A549 (cell line): ENCODE data around the gene MACF1. TPM values are rescaled to one million over a fixed set of nuclear protein-coding genes. Genes with fewer than 3 reads are reported as not detected.

Experiments used
- ATAC-seq, 2 experiments: fragments of 200-7000 bp in 1 of 2; fragments of >200 bp in 1 of 2; cut with Nextera tagmentation in 1 of 2; cut with Tn5 transposase in 1 of 2; 3 replicates each; pipeline versions ENCODE4 v1.8.0 to v1.9.1; 2018 to 2020; ENCODE audit warnings: mild to moderate bottlenecking in 1 of 2, moderate library complexity in 1 of 2
- CTCF ChIA-PET: fragments of 300-600 bp; sonication (Branson Sonifier 250); formaldehyde crosslinking; extraction: SDS; loops from one replicate; lab custom pipeline; 2021; ENCODE audit warnings: antibody characterized with exemption, inconsistent platforms; lab: Yijun Ruan, JAX
- POLR2A ChIA-PET: fragments of 350-600 bp; formaldehyde crosslinking; extraction: SDS; loops from one replicate; lab custom pipeline; 2021; ENCODE audit warnings: antibody characterized with exemption, inconsistent platforms; lab: Yijun Ruan, JAX
- DNase-seq, 2 experiments: peaks; one replicate each; pipeline versions ENCODE4 v3.0.0 to v3.0.0-alpha.2; 2011 to 2016; ENCODE audit warnings: low read depth in 1 of 2, low spot score in 1 of 2
- FAIRE-seq: peaks from 2 replicates; lab custom pipeline; 2011; peaks lifted over from hg19 to GRCh38; lab: Jason Lieb, UNC
- H3K27ac ChIP-seq, 2 experiments: fragments of >200 bp; sonication (Bioruptor Twin); formaldehyde crosslinking; 3 replicates each; pipeline ENCODE4 v1.5.1; 2016 to 2017
- H3K4me1 ChIP-seq: fragments of >200 bp; sonication (Bioruptor Twin); formaldehyde crosslinking; 3 replicates; pipeline ENCODE4 v1.6.1; 2016
- H3K4me2 ChIP-seq: fragments of >200 bp; sonication (Bioruptor Twin); formaldehyde crosslinking; 3 replicates; pipeline ENCODE4 v1.6.1; 2016
- H3K4me3 ChIP-seq: fragments of >200 bp; sonication (Bioruptor Twin); formaldehyde crosslinking; 3 replicates; pipeline ENCODE4 v1.5.1; 2016
- H3K9me3 ChIP-seq: fragments of >200 bp; sonication (Bioruptor Twin); formaldehyde crosslinking; 3 replicates; pipeline ENCODE4 v1.6.1; 2016
- CBX2 ChIP-seq: fragments of 200-600 bp; sonication (generic); IDR thresholded peaks from 2 replicates; pipeline ENCODE4 v1.6.1; 2016; ENCODE audit warnings: low read depth, mild to moderate bottlenecking, borderline replicate concordance
- CEBPB ChIP-seq, 2 experiments: fragments of >200 bp in 1 of 2; sonication (Bioruptor Twin) in 1 of 2; formaldehyde crosslinking in 1 of 2; IDR thresholded peaks; 2 replicates each; pipeline ENCODE4 v1.6.1; 2012 to 2016
- CHD4 ChIP-seq: fragments of 200-600 bp; sonication (generic); IDR thresholded peaks from 2 replicates; pipeline ENCODE4 v1.6.1; 2016; ENCODE audit warnings: antibody characterized with exemption, mild to moderate bottlenecking, borderline replicate concordance
- EHF ChIP-seq: fragments of 250-450 bp; sonication (Bioruptor Pico); IDR thresholded peaks from 2 replicates; pipeline ENCODE4 v1.5.0; 2020; ENCODE audit warnings: mild to moderate bottlenecking
- EHMT2 ChIP-seq: fragments of 200-600 bp; sonication (generic); IDR thresholded peaks from 2 replicates; pipeline ENCODE4 v1.6.1; 2016; ENCODE audit warnings: antibody characterized with exemption, low read depth, mild to moderate bottlenecking, moderate library complexity
- EP300 ChIP-seq, 2 experiments: fragments of >200 bp; sonication (Bioruptor Twin); formaldehyde crosslinking; IDR thresholded peaks; 2 replicates in 1 of 2; 3 replicates in 1 of 2; pipeline ENCODE4 v1.6.1; 2016 to 2017
- ESRRA ChIP-seq: fragments of 150-350 bp; IDR thresholded peaks from 2 replicates; pipeline ENCODE4 v1.6.1; 2014; ENCODE audit warnings: mild to moderate bottlenecking, low read length, borderline replicate concordance
- FOXS1 ChIP-seq: fragments of 250-450 bp; sonication (Bioruptor Pico); IDR thresholded peaks from 2 replicates; pipeline ENCODE4 v1.5.0; 2020; ENCODE audit warnings: mild to moderate bottlenecking, moderate library complexity
- GATA3 ChIP-seq: IDR thresholded peaks from 2 replicates; pipeline ENCODE4 v1.6.1; 2012; ENCODE audit warnings: borderline replicate concordance
- HEYL ChIP-seq: fragments of 250-450 bp; sonication (Bioruptor Pico); IDR thresholded peaks from 2 replicates; pipeline ENCODE4 v1.8.0; 2021; ENCODE audit warnings: mild to moderate bottlenecking, moderate library complexity
- HOXA7 ChIP-seq: fragments of 250-450 bp; sonication (Bioruptor Pico); IDR thresholded peaks from 2 replicates; pipeline ENCODE4 v1.5.0; 2020; ENCODE audit warnings: mild to moderate bottlenecking, moderate library complexity
- HOXB13 ChIP-seq: fragments of 250-450 bp; sonication (Bioruptor Pico); IDR thresholded peaks from 2 replicates; pipeline ENCODE4 v1.5.0; 2020; ENCODE audit warnings: low read depth, mild to moderate bottlenecking, moderate library complexity
- JUNB ChIP-seq: fragments of >200 bp; sonication (Bioruptor Twin); formaldehyde crosslinking; IDR thresholded peaks from 2 replicates; pipeline ENCODE4 v1.6.1; 2016
- MAFK ChIP-seq: fragments of 450-650 bp; IDR thresholded peaks from 2 replicates; pipeline ENCODE4 v1.6.1; 2014; ENCODE audit not compliant: partially characterized antibody
- MYC ChIP-seq: IDR thresholded peaks from 2 replicates; pipeline ENCODE4 v1.6.1; 2012; ENCODE audit warnings: mild to moderate bottlenecking, inconsistent platforms, low read length, improper control_type of control experiment, borderline replicate concordance
- NFE2L2 ChIP-seq: fragments of 150-350 bp; conservative IDR thresholded peaks from 2 replicates; pipeline ENCODE4 v1.6.1; 2014; ENCODE audit warnings: low read length
- POLR2AphosphoS2 ChIP-seq: conservative IDR thresholded peaks from 2 replicates; pipeline ENCODE4 v1.6.1; 2012; ENCODE audit warnings: low read length, improper control_type of control experiment, inconsistent platforms
- RFX5 ChIP-seq: fragments of 450-650 bp; IDR thresholded peaks from 2 replicates; pipeline ENCODE4 v1.7.1; 2014; ENCODE audit warnings: antibody characterized with exemption, mild to moderate bottlenecking, moderate library complexity
- SMC3 ChIP-seq: fragments of >200 bp; sonication (Bioruptor Twin); formaldehyde crosslinking; IDR thresholded peaks from 3 replicates; pipeline ENCODE4 v1.6.1; 2018; ENCODE audit warnings: inconsistent platforms
- SREBF2 ChIP-seq: fragments of 450-650 bp; IDR thresholded peaks from 2 replicates; pipeline ENCODE4 v1.6.1; 2014; ENCODE audit warnings: mild to moderate bottlenecking, moderate library complexity
- ZC3H11A ChIP-seq: fragments of 450-650 bp; IDR thresholded peaks from 2 replicates; pipeline ENCODE4 v1.6.1; 2014; ENCODE audit warnings: antibody characterized with exemption, mild to moderate bottlenecking
- WGBS: methylation state at CpG from one replicate; pipeline ENCODE4 v1.1.6; 2017; ENCODE audit errors: missing lambda C conversion rate; 5-methylcytosine and 5-hydroxymethylcytosine counted together
- polyA plus RNA-seq, 4 experiments: library from polyadenylated mRNA; depleted of rRNA in 3 of 4; stranded (reverse); fragments of >200 nt; fragmentation: RNase III in 1 of 4; extraction: RNeasy Plus Mini Kit Qiagen cat#74134 plus additional on column Dnase treatment in 1 of 4; gene quantifications; 2 replicates in 3 of 4; 3 replicates in 1 of 4; pipeline ENCODE4 v1.2.3, GENCODE V29; 2011 to 2017
- TF ChIP-seq, protein P1 (sequence below): IDR thresholded peaks from 2 replicates; pipeline ENCODE4 v1.6.1; 2012
- TF ChIP-seq, protein P2 (sequence below): IDR thresholded peaks from 2 replicates; pipeline ENCODE4 v1.6.1; 2012
- TF ChIP-seq, protein P3 (sequence below): fragments of 150-350 bp; IDR thresholded peaks from 2 replicates; pipeline ENCODE4 v1.6.1; 2014; ENCODE audit warnings: low read depth, mild to moderate bottlenecking, low read length

Gene MACF1
- polyA plus RNA-seq, 2 of the 4 experiments (the other 2 are of a cell fraction): 45.7 to 64.2 TPM

DNA sequence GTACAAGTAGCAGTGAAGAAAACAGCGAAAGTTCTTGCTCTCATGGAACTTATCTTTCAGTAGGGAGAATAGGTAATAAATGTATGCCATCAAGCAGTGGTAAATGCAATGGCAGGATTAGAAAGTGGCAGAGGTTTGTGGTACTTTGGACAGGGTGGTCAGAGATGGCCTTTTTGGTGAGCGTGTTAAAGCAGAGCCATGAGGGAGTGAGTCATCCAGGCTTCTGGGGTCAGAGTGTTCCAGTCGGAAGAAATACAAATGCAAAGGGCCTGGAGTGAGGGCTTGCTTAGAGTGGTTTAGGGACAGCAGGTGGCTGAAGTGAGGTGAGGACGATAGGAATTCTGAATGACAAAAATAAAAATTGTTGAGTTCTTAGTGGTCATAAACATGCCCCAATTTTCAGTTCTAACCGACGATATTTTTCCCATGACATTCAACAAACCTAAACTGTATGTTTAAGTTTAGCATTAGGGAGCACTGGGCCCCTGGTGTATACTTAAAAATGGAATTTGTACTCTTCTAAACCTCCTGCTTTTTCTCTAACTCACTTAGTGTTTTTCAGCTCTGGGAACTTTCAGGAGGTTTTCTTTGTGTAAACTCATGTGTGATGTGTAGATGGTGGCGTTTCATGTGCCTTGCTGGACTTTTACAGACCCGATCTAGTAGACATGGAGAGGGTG is 78.2 kb downstream of the MACF1 start:
- ChIA-PET CTCF (interaction anchor here (1.3 kb wide), 1 partner anchor 72 kb away, joined by 3 read pairs; no protein-coding TSS in a partner anchor), POLR2A (no interaction called here)
- no peak overlapping the region for H3K4me2 ChIP-seq
- WGBS: 94% methylated on average over 8 of the region's 8 CpGs
- H3K9me3 ChIP-seq: no peaks in the 10 kb centered on the region
- no peak overlapping the region for H3K4me3 ChIP-seq
- FAIRE-seq (no peak), DNase-seq (no peak), ATAC-seq (no peak)
- no peaks in the 10 kb centered on the region for H3K4me1 ChIP-seq
- H3K27ac ChIP-seq: no peak overlapping the region
- TF ChIP-seq CBX2 (no peak), MYC (no peak), MAFK (no peak), EHMT2 (no peak), SMC3 (no peak), HOXB13 (CRISPR knock-in tag) (no peak), EP300 (IDR thresholded peaks at IDR 0.05) (no peak), ESRRA (no peak), ZC3H11A (no peak)
- TF ChIP-seq, protein P1, sequence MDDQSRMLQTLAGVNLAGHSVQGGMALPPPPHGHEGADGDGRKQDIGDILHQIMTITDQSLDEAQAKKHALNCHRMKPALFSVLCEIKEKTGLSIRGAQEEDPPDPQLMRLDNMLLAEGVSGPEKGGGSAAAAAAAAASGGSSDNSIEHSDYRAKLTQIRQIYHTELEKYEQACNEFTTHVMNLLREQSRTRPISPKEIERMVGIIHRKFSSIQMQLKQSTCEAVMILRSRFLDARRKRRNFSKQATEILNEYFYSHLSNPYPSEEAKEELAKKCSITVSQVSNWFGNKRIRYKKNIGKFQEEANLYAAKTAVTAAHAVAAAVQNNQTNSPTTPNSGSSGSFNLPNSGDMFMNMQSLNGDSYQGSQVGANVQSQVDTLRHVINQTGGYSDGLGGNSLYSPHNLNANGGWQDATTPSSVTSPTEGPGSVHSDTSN: no peak

DNA sequence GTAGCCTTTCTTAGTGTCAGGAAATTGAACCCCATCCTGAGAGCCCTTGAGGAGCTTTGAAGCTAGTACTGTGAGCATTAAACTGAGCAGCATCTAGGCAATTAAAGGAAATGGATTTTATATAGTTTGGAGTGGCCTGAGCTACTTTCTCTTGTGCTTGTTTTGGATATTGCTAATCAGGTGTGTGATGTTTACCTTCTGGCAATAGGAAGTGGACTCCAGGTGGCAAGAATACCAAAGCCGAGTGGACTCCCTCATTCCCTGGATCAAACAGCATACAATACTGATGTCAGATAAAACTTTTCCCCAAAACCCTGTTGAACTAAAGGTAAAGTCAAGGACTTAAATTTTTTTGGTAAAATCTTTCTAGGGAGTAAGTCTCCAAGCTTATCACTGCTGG is 79.4 kb downstream of the MACF1 start:
- no peak for TF ChIP-seq JUNB
- TF ChIP-seq EHF (CRISPR knock-in tag): no peak
- DNase-seq: no peak
- Histone ChIP-seq H3K27ac (no peak overlapping the region), H3K4me2 (no peak overlapping the region), H3K4me1 (no peaks in the 10 kb centered on the region), H3K4me3 (no peak overlapping the region), H3K9me3 (no peaks in the 10 kb centered on the region)
- ChIA-PET CTCF (interaction anchor here (1.3 to 1.4 kb wide), 2 partner anchors 94 to 185 kb away, joined by 3 read pairs; no protein-coding TSS in a partner anchor), POLR2A (no interaction called here)
- 76% methylated on average over 1 of the region's 1 CpG for WGBS
- no peak for FAIRE-seq
- ATAC-seq: no peak

DNA sequence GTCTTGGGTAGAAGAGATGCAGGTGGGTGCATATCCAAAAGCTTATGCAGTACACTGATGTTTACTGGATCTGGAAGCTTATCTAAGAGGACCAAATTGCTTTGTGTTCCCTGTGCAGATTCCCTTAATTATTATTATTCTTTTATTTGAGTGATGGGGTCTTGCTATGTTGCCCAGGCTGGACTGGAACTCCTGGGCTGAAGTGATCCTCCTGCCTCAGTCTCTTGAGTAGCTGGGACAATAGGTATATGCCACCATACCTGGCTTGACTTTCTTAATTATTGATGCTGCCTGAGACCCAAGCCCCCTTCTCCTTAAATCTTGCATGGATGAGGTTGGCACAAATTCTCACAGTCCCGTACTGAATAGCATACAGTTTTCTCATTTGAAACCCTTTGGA is 83.0 kb downstream of the MACF1 start:
- ATAC-seq (no peak), FAIRE-seq (no peak), DNase-seq (no peak)
- 90% methylated on average over 1 of the region's 1 CpG for WGBS
- ChIA-PET CTCF (interaction anchor here (1.2 to 3.1 kb wide), 3 partner anchors 12 to 185 kb away, joined by 3 to 11 read pairs (median 6); no protein-coding TSS in a partner anchor), POLR2A (no interaction called here)
- no peak overlapping the region for H3K27ac ChIP-seq
- TF ChIP-seq EHF (CRISPR knock-in tag) (no peak), CEBPB (IDR thresholded peaks at IDR 0.05) (no peak), SMC3 (no peak), SREBF2 (no peak), FOXS1 (CRISPR knock-in tag) (no peak), GATA3 (no peak), RFX5 (no peak), ZC3H11A (no peak), HEYL (no peak), POLR2AphosphoS2 (no peak), NFE2L2 (no peak), CHD4 (no peak), HOXA7 (CRISPR knock-in tag) (no peak), MYC (no peak), EP300 (IDR thresholded peaks at IDR 0.05) (no peak)
- TF ChIP-seq, protein P2, sequence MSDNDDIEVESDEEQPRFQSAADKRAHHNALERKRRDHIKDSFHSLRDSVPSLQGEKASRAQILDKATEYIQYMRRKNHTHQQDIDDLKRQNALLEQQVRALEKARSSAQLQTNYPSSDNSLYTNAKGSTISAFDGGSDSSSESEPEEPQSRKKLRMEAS: no peak
- TF ChIP-seq, protein P3, sequence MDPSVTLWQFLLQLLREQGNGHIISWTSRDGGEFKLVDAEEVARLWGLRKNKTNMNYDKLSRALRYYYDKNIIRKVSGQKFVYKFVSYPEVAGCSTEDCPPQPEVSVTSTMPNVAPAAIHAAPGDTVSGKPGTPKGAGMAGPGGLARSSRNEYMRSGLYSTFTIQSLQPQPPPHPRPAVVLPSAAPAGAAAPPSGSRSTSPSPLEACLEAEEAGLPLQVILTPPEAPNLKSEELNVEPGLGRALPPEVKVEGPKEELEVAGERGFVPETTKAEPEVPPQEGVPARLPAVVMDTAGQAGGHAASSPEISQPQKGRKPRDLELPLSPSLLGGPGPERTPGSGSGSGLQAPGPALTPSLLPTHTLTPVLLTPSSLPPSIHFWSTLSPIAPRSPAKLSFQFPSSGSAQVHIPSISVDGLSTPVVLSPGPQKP: no peak
- H3K9me3 ChIP-seq: no peaks in the 10 kb centered on the region
- no peak overlapping the region for H3K4me3 ChIP-seq
- no peak overlapping the region for H3K4me2 ChIP-seq
- H3K4me1 ChIP-seq: no peaks in the 10 kb centered on the region
